GM23338 (cell line): Measurements from ENCODE around the gene AOC1. TPM values are rescaled to one million over a fixed set of nuclear protein-coding genes. Genes with fewer than 3 reads are reported as not detected.

Source experiments
- ATAC-seq: fragments of 200-7000 bp; cut with Tn5 transposase; 3 replicates; pipeline ENCODE4 v1.9.1; 2020
- DNase-seq: peaks from one replicate; pipeline ENCODE4 v3.0.0-alpha.2; 2015; ENCODE audit warnings: low spot score
- H2AFZ ChIP-seq: fragments of 200-600 bp; sonication (generic); 2 replicates; pipeline ENCODE4 v1.8.0; 2016; ENCODE audit warnings: antibody characterized with exemption, mild to moderate bottlenecking, moderate library complexity
- H3F3A ChIP-seq: fragments of 200-600 bp; sonication (generic); replicated peaks from 2 replicates; pipeline ENCODE4 v1.8.0; 2017; ENCODE audit warnings: antibody characterized with exemption, mixed run types, low read depth
- H3K27ac ChIP-seq: fragments of 200-600 bp; sonication (generic); 2 replicates; pipeline ENCODE4 v1.6.1; 2016; ENCODE audit warnings: low read depth
- H3K27me3 ChIP-seq: fragments of 200-600 bp; sonication (generic); 2 replicates; pipeline ENCODE4 v1.8.0; 2016; ENCODE audit warnings: mild to moderate bottlenecking, mixed run types, moderate library complexity; ENCODE audit not compliant: insufficient read depth
- H3K36me3 ChIP-seq: fragments of 200-600 bp; sonication (generic); 2 replicates; pipeline ENCODE4 v1.8.0; 2016; ENCODE audit warnings: mild to moderate bottlenecking; ENCODE audit not compliant: insufficient read depth
- H3K4me1 ChIP-seq: fragments of 200-600 bp; sonication (generic); 2 replicates; pipeline ENCODE4 v1.8.0; 2016; ENCODE audit warnings: mild to moderate bottlenecking, moderate library complexity; ENCODE audit not compliant: insufficient read depth
- H3K4me2 ChIP-seq: fragments of 200-600 bp; sonication (generic); 2 replicates; pipeline ENCODE4 v1.7.1; 2017; ENCODE audit warnings: mixed run types
- H3K4me3 ChIP-seq: fragments of 200-600 bp; sonication (generic); 2 replicates; pipeline ENCODE4 v1.6.1; 2016; ENCODE audit warnings: mixed run types
- H3K79me2 ChIP-seq: fragments of 200-600 bp; sonication (generic); replicated peaks from 2 replicates; pipeline ENCODE4 v1.8.0; 2017; ENCODE audit warnings: mild to moderate bottlenecking; ENCODE audit not compliant: insufficient read depth
- H3K9me2 ChIP-seq: fragments of 200-600 bp; sonication (generic); 2 replicates; pipeline ENCODE4 v1.8.0; 2017; ENCODE audit not compliant: insufficient read depth
- H4K20me1 ChIP-seq: fragments of 200-600 bp; sonication (generic); replicated peaks from 2 replicates; pipeline ENCODE4 v1.8.0; 2017; ENCODE audit warnings: mild to moderate bottlenecking; ENCODE audit not compliant: insufficient read depth
- H3K27ac Mint-ChIP-seq: 2 replicates; pipeline ENCODE4 v1.8.0; 2020; ENCODE audit warnings: inconsistent platforms, mild to moderate bottlenecking, moderate library complexity, mixed read lengths
- H3K27me3 Mint-ChIP-seq: 3 replicates; pipeline ENCODE4 v1.8.0; 2022; ENCODE audit warnings: low read depth, mild to moderate bottlenecking, moderate library complexity, mixed read lengths, inconsistent platforms; ENCODE audit not compliant: insufficient read depth, poor library complexity
- H3K36me3 Mint-ChIP-seq: 3 replicates; pipeline ENCODE4 v1.8.0; 2021; ENCODE audit warnings: low read depth, mild to moderate bottlenecking, inconsistent platforms, moderate library complexity, mixed read lengths
- H3K4me1 Mint-ChIP-seq: 3 replicates; pipeline ENCODE4 v1.8.0; 2020; ENCODE audit warnings: mild to moderate bottlenecking, inconsistent platforms, mixed read lengths
- H3K4me3 Mint-ChIP-seq: 3 replicates; pipeline ENCODE4 v1.8.0; 2021; ENCODE audit warnings: moderate library complexity, mild to moderate bottlenecking, inconsistent platforms, mixed read lengths
- H3K9me3 Mint-ChIP-seq: 3 replicates; pipeline ENCODE4 v1.8.0; 2020; ENCODE audit warnings: moderate library complexity, mild to moderate bottlenecking, inconsistent platforms, mixed read lengths
- JUNB ChIP-seq: IDR thresholded peaks from one replicate; pipeline ENCODE4 v1.6.1; 2016; ENCODE audit warnings: antibody characterized with exemption; ENCODE audit not compliant: unreplicated experiment
- NANOG ChIP-seq: IDR thresholded peaks from 2 replicates; pipeline ENCODE4 v1.6.1; 2016; ENCODE audit warnings: antibody characterized with exemption, borderline replicate concordance
- REST ChIP-seq: IDR thresholded peaks from one replicate; pipeline ENCODE4 v1.6.1; 2018; ENCODE audit warnings: antibody characterized with exemption; ENCODE audit not compliant: unreplicated experiment
- ZNF462 ChIP-seq: fragments of 250-450 bp; sonication (Bioruptor Pico); IDR thresholded peaks from 2 replicates; pipeline ENCODE4 v1.5.0; 2020; ENCODE audit warnings: mild to moderate bottlenecking, moderate library complexity
- polyA plus RNA-seq: library from polyadenylated mRNA; unstranded; fragments of >200 nt; fragmentation: Nextera tagmentation; extraction: Ambion mirVana; gene quantifications from 2 replicates; pipeline ENCODE4 v1.2.1, GENCODE V29; 2016
- total RNA-seq: library from RNA; depleted of rRNA; stranded (reverse); fragments of >200 nt; shearing (Covaris generic); gene quantifications from 2 replicates; pipeline ENCODE4 v1.2.3, GENCODE V29; 2014

Gene AOC1
- total and polyA plus RNA-seq, 2 experiments from 2014 or later: not detected

- no peak overlapping the region for H3K4me3 ChIP-seq
- H3F3A ChIP-seq: no peaks in the 10 kb centered on the region
- no peak overlapping the region for H2AFZ ChIP-seq
- no peak overlapping the region for H3K27ac Mint-ChIP-seq
- H4K20me1 ChIP-seq: no peaks in the 10 kb centered on the region; the same call in 1 of the 2 replicates
- H3K4me3 Mint-ChIP-seq: no peak overlapping the region
- H3K4me2 ChIP-seq: no peak overlapping the region
- H3K27me3 ChIP-seq: no peaks in the 10 kb centered on the region
- peaks cover 5% of the 10 kb centered on the region; the same call in 1 of the 3 replicates for H3K9me3 Mint-ChIP-seq
- TF ChIP-seq NANOG: no peak
- no peak for TF ChIP-seq ZNF462 (CRISPR knock-in tag)
- no peak for TF ChIP-seq REST
- TF ChIP-seq JUNB: no peak
- no peak overlapping the region for H3K27ac ChIP-seq
- peaks cover 14% of the 10 kb centered on the region; the same call in 2 of the 3 replicates for H3K4me1 Mint-ChIP-seq
- H3K4me1 ChIP-seq: no peaks in the 10 kb centered on the region
- H3K36me3 Mint-ChIP-seq: peaks cover 5% of the 10 kb centered on the region; the same call in 2 of the 3 replicates
- DNase-seq: no peak
- H3K27me3 Mint-ChIP-seq: peaks cover 1% of the 10 kb centered on the region
- ATAC-seq: no peak
- no peaks in the 10 kb centered on the region; the same call in 1 of the 2 replicates for H3K36me3 ChIP-seq
- no peaks in the 10 kb centered on the region for H3K79me2 ChIP-seq
- no peaks in the 10 kb centered on the region for H3K9me2 ChIP-seq
Measured at GRCh38 chr7:150820148-150820547, 32.2 kb upstream of the AOC1 start.
